IMR-90 (cell line): Measurements from ENCODE around the gene GBF1. TPM values are rescaled to one million over a fixed set of nuclear protein-coding genes. Genes with fewer than 3 reads are reported as not detected.
A peak's percentile ranks its signal among the peaks of the same experiment; 100 is the strongest.

ENCODE experiments used
- ATAC-seq: fragments of 200-7000 bp; cut with Tn5 transposase; 2 replicates; pipeline ENCODE4 v1.9.1; 2020; ENCODE audit warnings: low read depth, mild to moderate bottlenecking, moderate library complexity
- BruUV-seq: library from RNA; stranded (reverse); fragments of 400-500 nt; replicated peaks from 2 replicates; lab custom pipeline; 2021; lab: Mats Ljungman, UMichigan
- CTCF ChIA-PET: fragments of 300-600 bp; formaldehyde crosslinking; extraction: SDS; loops from one replicate; lab custom pipeline; 2021; ENCODE audit warnings: antibody characterized with exemption; lab: Yijun Ruan, JAX
- POLR2A ChIA-PET: fragments of 300-600 bp; sonication (Branson Sonifier 250); formaldehyde crosslinking; loops from one replicate; lab custom pipeline; 2022; ENCODE audit warnings: antibody characterized with exemption; ENCODE audit not compliant: unreplicated experiment; lab: Charles Lee
- DNase-seq: peaks from one replicate; pipeline ENCODE4 v3.0.0; 2013
- H2AFZ ChIP-seq: replicated peaks from 2 replicates; pipeline ENCODE3; 2013; ENCODE audit warnings: low read length, mild to moderate bottlenecking; ENCODE audit not compliant: poor library complexity
- H2AK5ac ChIP-seq: 2 replicates; pipeline ENCODE4 v1.6.1; 2013; ENCODE audit warnings: low read depth, low read length, inconsistent platforms
- H2AK9ac ChIP-seq: replicated peaks from 2 replicates; pipeline ENCODE3; 2013; ENCODE audit warnings: mild to moderate bottlenecking, low read depth, low read length, moderate library complexity; ENCODE audit not compliant: poor library complexity
- H2BK120ac ChIP-seq: 2 replicates; pipeline ENCODE4 v1.6.1; 2013; ENCODE audit warnings: low read depth, low read length, inconsistent platforms
- H2BK15ac ChIP-seq: 3 replicates; pipeline ENCODE4 v1.6.1; 2013; ENCODE audit warnings: low read depth, low read length, inconsistent platforms
- H2BK20ac ChIP-seq: 2 replicates; pipeline ENCODE4 v1.6.1; 2013; ENCODE audit warnings: low read depth, mild to moderate bottlenecking, inconsistent platforms, low read length, moderate library complexity
- H2BK5ac ChIP-seq: 2 replicates; pipeline ENCODE4 v1.6.1; 2013; ENCODE audit warnings: mild to moderate bottlenecking, low read depth, low read length, inconsistent platforms; ENCODE audit not compliant: poor library complexity, severe bottlenecking
- H3K14ac ChIP-seq: replicated peaks from 2 replicates; pipeline ENCODE4 v1.6.1; 2013; ENCODE audit warnings: low read depth, low read length, inconsistent platforms
- H3K18ac ChIP-seq: 2 replicates; pipeline ENCODE4 v1.6.1; 2013; ENCODE audit warnings: low read depth, low read length, control low read depth
- H3K23ac ChIP-seq: 2 replicates; pipeline ENCODE4 v1.6.1; 2013; ENCODE audit warnings: low read depth, low read length, inconsistent platforms
- H3K27ac ChIP-seq: 2 replicates; pipeline ENCODE4 v1.5.1; 2013; ENCODE audit warnings: mild to moderate bottlenecking, control low read depth, low read length; ENCODE audit not compliant: insufficient read depth
- H3K27me3 ChIP-seq: 2 replicates; pipeline ENCODE4 v1.6.1; 2013; ENCODE audit warnings: low read length; ENCODE audit not compliant: control insufficient read depth, insufficient read depth
- H3K36me3 ChIP-seq: 2 replicates; pipeline ENCODE4 v1.6.1; 2013; ENCODE audit warnings: low read length, mixed read lengths; ENCODE audit not compliant: control insufficient read depth, insufficient read depth
- H3K4ac ChIP-seq: 2 replicates; pipeline ENCODE4 v1.6.1; 2013; ENCODE audit warnings: low read depth, low read length, inconsistent platforms
- H3K4me1 ChIP-seq: 2 replicates; pipeline ENCODE4 v1.6.1; 2013; ENCODE audit warnings: low read length, mixed read lengths; ENCODE audit not compliant: control insufficient read depth, insufficient read depth
- H3K4me2 ChIP-seq: 2 replicates; pipeline ENCODE4 v1.6.1; 2013; ENCODE audit warnings: low read depth, mild to moderate bottlenecking, control low read depth, low read length, moderate library complexity
- H3K4me3 ChIP-seq: 2 replicates; pipeline ENCODE4 v1.5.1; 2013; ENCODE audit warnings: low read depth, mild to moderate bottlenecking, control low read depth, low read length, moderate library complexity; ENCODE audit not compliant: insufficient read depth
- H3K56ac ChIP-seq: 2 replicates; pipeline ENCODE4 v1.6.1; 2013; ENCODE audit warnings: low read length, inconsistent platforms; ENCODE audit not compliant: insufficient read depth; ENCODE audit errors: extremely low read depth
- H3K79me1 ChIP-seq, 2 experiments: 2 replicates each; pipeline ENCODE4 v1.6.1; 2013; ENCODE audit warnings: low read length in 2 of 2, inconsistent platforms in 1 of 2, low read depth in 1 of 2
- H3K9ac ChIP-seq: 2 replicates; pipeline ENCODE4 v1.6.1; 2013; ENCODE audit warnings: low read depth, low read length, control low read depth
- H3K9me1 ChIP-seq: 2 replicates; pipeline ENCODE4 v1.6.1; 2013; ENCODE audit warnings: low read length, inconsistent platforms; ENCODE audit not compliant: insufficient read depth
- H3K9me3 ChIP-seq: 2 replicates; pipeline ENCODE4 v1.6.1; 2013; ENCODE audit warnings: low read length; ENCODE audit not compliant: control insufficient read depth, insufficient read depth
- H4K20me1 ChIP-seq: 2 replicates; pipeline ENCODE4 v1.6.1; 2013; ENCODE audit warnings: low read length, inconsistent platforms; ENCODE audit not compliant: insufficient read depth
- H4K5ac ChIP-seq: 2 replicates; pipeline ENCODE4 v1.6.1; 2013; ENCODE audit warnings: mild to moderate bottlenecking, low read depth, low read length, control low read depth
- H4K8ac ChIP-seq, 2 experiments: 2 replicates each; pipeline ENCODE4 v1.6.1; 2013; ENCODE audit warnings: low read depth in 2 of 2, low read length in 2 of 2, control low read depth in 1 of 2, inconsistent platforms in 1 of 2
- H4K91ac ChIP-seq: 2 replicates; pipeline ENCODE4 v1.6.1; 2013; ENCODE audit warnings: low read depth, low read length, inconsistent platforms; ENCODE audit not compliant: insufficient read depth
- BHLHE40 ChIP-seq: fragments of 150-350 bp; IDR thresholded peaks from 2 replicates; pipeline ENCODE4 v1.6.1; 2016; ENCODE audit warnings: mild to moderate bottlenecking, low read depth, low read length
- CEBPB ChIP-seq: IDR thresholded peaks from 2 replicates; pipeline ENCODE4 v1.6.1; 2012; ENCODE audit warnings: low read depth, low read length, improper control_type of control experiment
- CHD1 ChIP-seq: IDR thresholded peaks from 2 replicates; pipeline ENCODE4 v1.6.1; 2012; ENCODE audit warnings: low read depth, low read length, improper control_type of control experiment
- ELK1 ChIP-seq: fragments of 150-350 bp; IDR thresholded peaks from 2 replicates; pipeline ENCODE4 v1.6.1; 2016; ENCODE audit warnings: low read depth, mild to moderate bottlenecking, low read length, moderate library complexity, borderline replicate concordance
- FOS ChIP-seq: fragments of 150-350 bp; IDR thresholded peaks from 2 replicates; pipeline ENCODE4 v1.6.1; 2016; ENCODE audit warnings: low read depth, low read length
- MAFK ChIP-seq: IDR thresholded peaks from 2 replicates; pipeline ENCODE4 v1.6.1; 2012; ENCODE audit warnings: low read depth, low read length, improper control_type of control experiment
- MAZ ChIP-seq: IDR thresholded peaks from 2 replicates; pipeline ENCODE4 v1.6.1; 2012; ENCODE audit warnings: low read depth, mild to moderate bottlenecking, low read length, improper control_type of control experiment, moderate library complexity, borderline replicate concordance
- POLR2A ChIP-seq: IDR thresholded peaks from 2 replicates; pipeline ENCODE4 v1.6.1; 2012; ENCODE audit warnings: mild to moderate bottlenecking, low read depth, low read length
- RAD21 ChIP-seq: IDR thresholded peaks from 2 replicates; pipeline ENCODE4 v1.6.1; 2012; ENCODE audit warnings: low read length, improper control_type of control experiment
- SMC3 ChIP-seq: fragments of 150-350 bp; IDR thresholded peaks from 2 replicates; pipeline ENCODE4 v1.6.1; 2016; ENCODE audit warnings: low read depth, mild to moderate bottlenecking, antibody characterized with exemption, low read length, moderate library complexity
- WGBS, 2 experiments: methylation state at CpG; one replicate each; pipeline versions ENCODE4 v1.1.5 to v1.1.7; 2013; ENCODE audit warnings: missing lambda C conversion rate in 2 of 2; ENCODE audit not compliant: insufficient read length in 1 of 2; ENCODE audit errors: extremely low coverage in 2 of 2; 5-methylcytosine and 5-hydroxymethylcytosine counted together
- dilution Hi-C: fragments of 300-500 bp; cut with HindIII; formaldehyde crosslinking; loops from one replicate; pipeline ENCODE4 v1.14.3; 2018; ENCODE audit warnings: low sequenced_read_pairs; ENCODE audit not compliant: unreplicated experiment
- in situ Hi-C: fragments of 300-500 bp; cut with MboI; formaldehyde crosslinking; loops from 3 replicates; pipeline ENCODE4 v1.14.3; 2019; ENCODE audit warnings: low sequenced_read_pairs, inconsistent platforms, mixed read lengths
- intact Hi-C: fragments of 100-400 bp; cut with micrococcal nuclease; formaldehyde crosslinking; loops from 2 replicates; pipeline ENCODE4 v1.10.0; 2022
- polyA plus RNA-seq, 3 experiments: library from polyadenylated mRNA; depleted of rRNA; stranded (reverse); fragments of >200 nt; gene quantifications; 2 replicates each; pipeline ENCODE4 v1.2.3, GENCODE V29; 2012; ENCODE audit warnings: low replicate concordance in 1 of 3
- total RNA-seq: library from RNA; depleted of rRNA; stranded (reverse); fragments of >200 nt; gene quantifications from 2 replicates; pipeline ENCODE4 v1.2.3, GENCODE V29; 2012
- TF ChIP-seq, protein P1 (sequence below): fragments of 150-350 bp; IDR thresholded peaks from 2 replicates; pipeline ENCODE4 v1.6.1; 2017; ENCODE audit warnings: mild to moderate bottlenecking, antibody characterized with exemption, low read length, low read depth
- TF ChIP-seq, protein P2 (sequence below): conservative IDR thresholded peaks from 2 replicates; pipeline ENCODE4 v1.5.1; 2012; ENCODE audit warnings: mild to moderate bottlenecking, low read depth, low read length, improper control_type of control experiment

The GBF1 gene
- total and polyA plus RNA-seq, 2 of the 4 experiments (the other 2 are of a cell fraction) = 38.7 to 40.1 TPM

- Histone ChIP-seq H3K79me1 (no peaks in the 10 kb centered on the region), H4K8ac (no peak overlapping the region), H3K27ac (no peak overlapping the region), H3K18ac (no peak overlapping the region), H3K4me2 (peak overlapping the region; percentile 84), H3K56ac (no peak overlapping the region), H2AK9ac (peak overlapping the region; percentile 76), H3K36me3 (no peaks in the 10 kb centered on the region), H2BK15ac (no peak overlapping the region), H4K20me1 (peaks cover 10% of the 10 kb centered on the region), H3K4ac (no peak overlapping the region), H4K91ac (no peak overlapping the region), H3K9me3 (no peaks in the 10 kb centered on the region), H2AFZ (peak overlapping the region; percentile 88), H3K9ac (no peak overlapping the region), H3K9me1 (0 out of 2 replicates have a peak, but pooled peaks cover 6% of the 10 kb centered on the region), H3K27me3 (peaks cover 35% of the 10 kb centered on the region; the same call in 1 of the 2 replicates), H2BK20ac (no peak overlapping the region), H3K4me3 (peak overlapping the region; percentile 21), H2BK120ac (no peak overlapping the region), H3K4me1 (peaks cover 11% of the 10 kb centered on the region), H2BK5ac (no peak overlapping the region), H3K14ac (no peak overlapping the region), H3K23ac (no peak overlapping the region), H4K5ac (no peak overlapping the region), H2AK5ac (no peak overlapping the region)
- WGBS, 2 experiments = 0% methylated on average over 1 of the region's 24 CpGs; no CpG with 5 or more reads in 1 of the 2 experiments
- TF ChIP-seq ELK1 (no peak), SMC3 (peak; percentile 90), BHLHE40 (peak; percentile 86), RAD21 (peak; percentile 99), MAZ (no peak), FOS (no peak), CEBPB (no peak), POLR2A (peak; percentile 52), CHD1 (peak; percentile 54; the same call in 1 of the 2 replicates), MAFK (no peak)
- TF ChIP-seq, protein P1, sequence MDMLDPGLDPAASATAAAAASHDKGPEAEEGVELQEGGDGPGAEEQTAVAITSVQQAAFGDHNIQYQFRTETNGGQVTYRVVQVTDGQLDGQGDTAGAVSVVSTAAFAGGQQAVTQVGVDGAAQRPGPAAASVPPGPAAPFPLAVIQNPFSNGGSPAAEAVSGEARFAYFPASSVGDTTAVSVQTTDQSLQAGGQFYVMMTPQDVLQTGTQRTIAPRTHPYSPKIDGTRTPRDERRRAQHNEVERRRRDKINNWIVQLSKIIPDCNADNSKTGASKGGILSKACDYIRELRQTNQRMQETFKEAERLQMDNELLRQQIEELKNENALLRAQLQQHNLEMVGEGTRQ = no peak
- TF ChIP-seq, protein P2, sequence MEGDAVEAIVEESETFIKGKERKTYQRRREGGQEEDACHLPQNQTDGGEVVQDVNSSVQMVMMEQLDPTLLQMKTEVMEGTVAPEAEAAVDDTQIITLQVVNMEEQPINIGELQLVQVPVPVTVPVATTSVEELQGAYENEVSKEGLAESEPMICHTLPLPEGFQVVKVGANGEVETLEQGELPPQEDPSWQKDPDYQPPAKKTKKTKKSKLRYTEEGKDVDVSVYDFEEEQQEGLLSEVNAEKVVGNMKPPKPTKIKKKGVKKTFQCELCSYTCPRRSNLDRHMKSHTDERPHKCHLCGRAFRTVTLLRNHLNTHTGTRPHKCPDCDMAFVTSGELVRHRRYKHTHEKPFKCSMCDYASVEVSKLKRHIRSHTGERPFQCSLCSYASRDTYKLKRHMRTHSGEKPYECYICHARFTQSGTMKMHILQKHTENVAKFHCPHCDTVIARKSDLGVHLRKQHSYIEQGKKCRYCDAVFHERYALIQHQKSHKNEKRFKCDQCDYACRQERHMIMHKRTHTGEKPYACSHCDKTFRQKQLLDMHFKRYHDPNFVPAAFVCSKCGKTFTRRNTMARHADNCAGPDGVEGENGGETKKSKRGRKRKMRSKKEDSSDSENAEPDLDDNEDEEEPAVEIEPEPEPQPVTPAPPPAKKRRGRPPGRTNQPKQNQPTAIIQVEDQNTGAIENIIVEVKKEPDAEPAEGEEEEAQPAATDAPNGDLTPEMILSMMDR = peak; percentile 96
- ATAC-seq (peak; percentile 46), DNase-seq (peak; percentile 65)
- intact Hi-C loops (loop anchor here (1.0 to 10.0 kb wide), 5 partner anchors 61 to 355 kb away; partner anchors contain the start of gene NFKB2), in situ Hi-C loops (loop anchor here (5.0 to 10.0 kb wide), 3 partner anchors 63 to 255 kb away; no protein-coding TSS in a partner anchor), dilution Hi-C loops (no loop called here)
- POLR2A ChIA-PET = no interaction called here
- CTCF ChIA-PET = interaction anchor here (0.7 to 4.5 kb wide), 16 partner anchors 11 to 193 kb away, joined by 3 to 59 read pairs (median 4); partner anchors contain the start of genes GBF1 and NFKB2
- no TSS peak for BruUV-seq
Measured at GRCh38 chr10:102229810-102230263, 15.5 kb upstream of the GBF1 start.
